Loucy (cell line): ENCODE measurements around the gene RFFL.

Experiments used
- CTCF ChIP-seq: fragments of 200-600 bp; sonication (generic); conservative IDR thresholded peaks from 2 replicates; pipeline ENCODE4 v1.5.1; 2014; ENCODE audit warnings: mild to moderate bottlenecking, antibody characterized with exemption, low read length
- EZH2phosphoT487 ChIP-seq: fragments of 200-600 bp; IDR thresholded peaks from 2 replicates; pipeline ENCODE4 v1.6.1; 2018; ENCODE audit warnings: antibody characterized with exemption, mild to moderate bottlenecking, moderate library complexity, borderline replicate concordance

GRCh38 chr17:35025541-35025940 is 38.0 kb downstream of the RFFL start:
- TF ChIP-seq CTCF (no peak), EZH2phosphoT487 (no peak)
